ENCODE results near the gene TRPM2.

- TF ChIP-seq, protein P1, sequence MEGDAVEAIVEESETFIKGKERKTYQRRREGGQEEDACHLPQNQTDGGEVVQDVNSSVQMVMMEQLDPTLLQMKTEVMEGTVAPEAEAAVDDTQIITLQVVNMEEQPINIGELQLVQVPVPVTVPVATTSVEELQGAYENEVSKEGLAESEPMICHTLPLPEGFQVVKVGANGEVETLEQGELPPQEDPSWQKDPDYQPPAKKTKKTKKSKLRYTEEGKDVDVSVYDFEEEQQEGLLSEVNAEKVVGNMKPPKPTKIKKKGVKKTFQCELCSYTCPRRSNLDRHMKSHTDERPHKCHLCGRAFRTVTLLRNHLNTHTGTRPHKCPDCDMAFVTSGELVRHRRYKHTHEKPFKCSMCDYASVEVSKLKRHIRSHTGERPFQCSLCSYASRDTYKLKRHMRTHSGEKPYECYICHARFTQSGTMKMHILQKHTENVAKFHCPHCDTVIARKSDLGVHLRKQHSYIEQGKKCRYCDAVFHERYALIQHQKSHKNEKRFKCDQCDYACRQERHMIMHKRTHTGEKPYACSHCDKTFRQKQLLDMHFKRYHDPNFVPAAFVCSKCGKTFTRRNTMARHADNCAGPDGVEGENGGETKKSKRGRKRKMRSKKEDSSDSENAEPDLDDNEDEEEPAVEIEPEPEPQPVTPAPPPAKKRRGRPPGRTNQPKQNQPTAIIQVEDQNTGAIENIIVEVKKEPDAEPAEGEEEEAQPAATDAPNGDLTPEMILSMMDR (IDR thresholded peaks at IDR 0.05) = no peak
- TF ChIP-seq POLR2A (IDR thresholded peaks at IDR 0.05) = no peak
Measured at GRCh38 chr21:44490816-44491215, 137.4 kb downstream of the TRPM2 start.

Data from esophagus squamous epithelium (tissue), 4 donors.